ENCODE results near the gene NPIPA8. TPM values are rescaled to one million over a fixed set of nuclear protein-coding genes. Genes with fewer than 3 reads are reported as not detected.
"Not testable (repeated sequence)": the region's sequence is repeated elsewhere in the genome, so short reads cannot be mapped to it uniquely, and the experiment has no call there.

The NPIPA8 gene
- 0.39 and 0.56 TPM in 2 replicates for total RNA-seq
- long read RNA-seq: 0 reads

DNA sequence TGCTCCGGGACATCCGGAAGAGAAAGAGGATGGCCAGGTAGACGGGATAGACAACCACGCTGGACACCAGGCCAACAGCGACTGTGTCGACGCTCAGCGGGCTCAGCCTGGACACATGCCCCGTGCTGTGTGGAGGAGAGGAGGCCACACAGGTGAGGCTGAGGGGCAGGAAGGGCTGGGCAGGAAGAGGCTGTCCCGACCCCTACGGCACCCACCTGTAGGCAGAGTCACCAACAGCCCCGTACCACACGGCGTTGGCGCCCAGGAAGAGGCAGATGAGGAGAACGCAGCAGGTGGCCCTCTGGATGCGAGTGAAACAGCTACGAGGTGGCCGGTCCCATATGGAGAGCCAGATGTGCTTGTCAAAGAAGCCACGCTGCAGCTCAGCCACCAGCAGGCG, at the start of gene NPIPA8:
TSS of gene NPIPA8 (minus strand) at position 101 of the 400 bp plus-strand sequence. CDS start 4,074 bp downstream, outside the sequence.
- not testable (repeated sequence) for H3K4me3 Mint-ChIP-seq (ENCODE audit: unreplicated experiment); H3K9me3 Mint-ChIP-seq (ENCODE audit: unreplicated experiment); H3K27me3 Mint-ChIP-seq (ENCODE audit: unreplicated experiment); H3K27ac Mint-ChIP-seq (ENCODE audit: unreplicated experiment); H3K36me3 Mint-ChIP-seq (ENCODE audit: unreplicated experiment); H3K4me1 Mint-ChIP-seq (ENCODE audit: unreplicated experiment); DNase-seq (ENCODE audit: extremely low spot score, unreplicated experiment)

DNA sequence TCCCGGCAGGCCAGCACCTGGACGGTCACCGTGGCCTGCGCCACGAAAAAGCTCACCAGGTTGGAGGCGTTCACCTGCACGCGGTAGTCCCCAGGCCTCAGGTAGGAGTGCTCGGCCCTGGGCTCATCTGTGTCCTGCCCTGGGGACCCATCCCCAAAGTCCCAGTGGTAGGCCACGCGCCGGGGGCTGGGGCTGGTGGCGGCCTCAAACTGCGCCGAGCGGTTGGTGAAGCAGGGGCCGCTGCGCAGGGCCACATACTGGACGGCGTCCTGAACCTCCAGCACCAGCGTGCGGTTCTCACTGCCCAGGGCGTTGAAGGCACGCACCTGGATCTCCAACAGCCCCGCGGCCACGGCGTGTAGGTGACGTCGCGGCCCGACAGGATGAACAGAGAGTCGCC, 48.7 kb upstream of the NPIPA8 start:
- H3K27ac Mint-ChIP-seq (ENCODE audit: unreplicated experiment); H3K4me1 Mint-ChIP-seq (ENCODE audit: unreplicated experiment); H3K9me3 Mint-ChIP-seq (ENCODE audit: unreplicated experiment); DNase-seq (ENCODE audit: extremely low spot score, unreplicated experiment); H3K4me3 Mint-ChIP-seq (ENCODE audit: unreplicated experiment); H3K36me3 Mint-ChIP-seq (ENCODE audit: unreplicated experiment); H3K27me3 Mint-ChIP-seq (ENCODE audit: unreplicated experiment): not testable (repeated sequence)

- not testable (repeated sequence) for DNase-seq (ENCODE audit: extremely low spot score, unreplicated experiment); H3K27me3 Mint-ChIP-seq (ENCODE audit: unreplicated experiment); H3K27ac Mint-ChIP-seq (ENCODE audit: unreplicated experiment); H3K4me3 Mint-ChIP-seq (ENCODE audit: unreplicated experiment); H3K36me3 Mint-ChIP-seq (ENCODE audit: unreplicated experiment); H3K9me3 Mint-ChIP-seq (ENCODE audit: unreplicated experiment); H3K4me1 Mint-ChIP-seq (ENCODE audit: unreplicated experiment)
Observed at GRCh38 chr16:18384869-18385268, 48.3 kb upstream of the NPIPA8 start.

DNA sequence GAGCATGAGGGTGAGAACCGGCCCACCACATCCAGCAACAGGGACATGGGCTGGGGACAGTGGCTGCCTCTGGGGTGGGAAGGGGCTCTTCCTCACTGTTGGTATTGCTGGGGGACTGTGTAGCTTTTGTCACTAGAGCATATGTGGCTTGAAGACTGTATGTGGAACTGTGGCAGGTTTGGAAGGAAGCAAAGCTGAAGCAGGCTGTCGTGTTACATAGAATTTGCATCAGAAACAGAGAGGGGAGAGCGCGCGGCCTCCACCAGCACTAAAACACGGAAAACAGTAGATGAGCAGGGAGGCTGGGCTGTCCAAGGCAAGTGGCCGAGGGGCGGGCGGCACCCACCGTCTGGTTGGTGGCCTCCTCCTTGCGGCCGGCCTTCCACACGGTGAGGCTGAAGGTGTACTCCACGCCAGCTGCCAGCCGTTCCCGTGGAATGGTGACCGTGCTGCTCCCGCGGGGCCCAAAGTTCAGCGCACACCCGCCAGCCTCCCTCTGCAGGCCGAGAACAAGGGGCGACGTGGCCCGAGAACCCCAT, 47.6 kb upstream of the NPIPA8 start:
- not testable (repeated sequence) for H3K4me1 Mint-ChIP-seq (ENCODE audit: unreplicated experiment); H3K9me3 Mint-ChIP-seq (ENCODE audit: unreplicated experiment); DNase-seq (ENCODE audit: extremely low spot score, unreplicated experiment); H3K36me3 Mint-ChIP-seq (ENCODE audit: unreplicated experiment); H3K27ac Mint-ChIP-seq (ENCODE audit: unreplicated experiment); H3K4me3 Mint-ChIP-seq (ENCODE audit: unreplicated experiment); H3K27me3 Mint-ChIP-seq (ENCODE audit: unreplicated experiment)

GRCh38 chr16:18382696-18383095, 46.2 kb upstream of the NPIPA8 start:
- H3K4me1 Mint-ChIP-seq (ENCODE audit: unreplicated experiment); H3K9me3 Mint-ChIP-seq (ENCODE audit: unreplicated experiment); H3K4me3 Mint-ChIP-seq (ENCODE audit: unreplicated experiment); H3K27ac Mint-ChIP-seq (ENCODE audit: unreplicated experiment); DNase-seq (ENCODE audit: extremely low spot score, unreplicated experiment); H3K27me3 Mint-ChIP-seq (ENCODE audit: unreplicated experiment); H3K36me3 Mint-ChIP-seq (ENCODE audit: unreplicated experiment): not testable (repeated sequence)

DNA sequence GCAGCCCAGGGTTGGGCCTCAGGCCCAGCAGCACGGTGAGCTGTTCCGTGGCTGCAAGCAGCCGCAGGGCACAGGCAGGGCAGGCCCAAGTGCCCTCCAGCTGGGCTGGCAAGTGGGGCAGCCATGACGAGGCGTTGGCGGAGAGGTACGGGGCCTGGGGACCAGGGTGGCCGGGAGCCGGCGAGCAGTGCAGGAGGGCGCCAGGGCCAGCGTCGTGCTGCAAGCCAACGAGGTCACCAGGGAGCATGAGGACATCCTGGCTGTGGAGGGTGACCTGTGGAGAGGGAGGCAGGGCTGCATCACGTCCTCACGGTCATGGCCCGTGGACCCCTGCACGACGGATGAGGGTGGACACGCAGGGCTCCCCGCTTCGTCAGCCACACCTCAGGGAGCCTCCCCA, 11.2 kb upstream of the NPIPA8 start:
- peak; percentile 72 for DNase-seq (ENCODE audit: extremely low spot score, unreplicated experiment)
- not testable (repeated sequence) for H3K36me3 Mint-ChIP-seq (ENCODE audit: unreplicated experiment); H3K9me3 Mint-ChIP-seq (ENCODE audit: unreplicated experiment); H3K4me3 Mint-ChIP-seq (ENCODE audit: unreplicated experiment); H3K27me3 Mint-ChIP-seq (ENCODE audit: unreplicated experiment); H3K27ac Mint-ChIP-seq (ENCODE audit: unreplicated experiment); H3K4me1 Mint-ChIP-seq (ENCODE audit: unreplicated experiment)

DNA sequence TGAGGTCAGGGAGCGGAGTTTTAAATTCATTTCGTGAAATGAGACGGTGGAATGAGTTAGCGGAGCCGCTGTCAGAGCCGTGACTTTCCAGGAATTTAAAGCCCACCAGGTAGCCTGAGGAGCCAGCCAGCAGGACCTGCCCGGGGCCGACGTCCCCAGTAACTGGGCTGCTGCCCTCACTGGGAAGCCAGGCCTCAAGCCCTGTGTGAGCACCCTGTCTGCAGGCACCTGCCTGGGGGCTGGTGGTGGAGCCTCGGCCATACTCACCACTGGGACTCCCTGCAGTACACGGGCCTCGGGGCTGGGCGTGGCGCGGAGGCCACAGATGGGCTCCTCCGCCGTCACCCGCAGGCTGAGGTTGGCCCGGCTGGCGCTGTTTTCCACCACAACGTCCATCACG, 10.5 kb upstream of the NPIPA8 start:
- H3K4me1 Mint-ChIP-seq (ENCODE audit: unreplicated experiment); H3K36me3 Mint-ChIP-seq (ENCODE audit: unreplicated experiment); H3K4me3 Mint-ChIP-seq (ENCODE audit: unreplicated experiment); H3K9me3 Mint-ChIP-seq (ENCODE audit: unreplicated experiment); H3K27me3 Mint-ChIP-seq (ENCODE audit: unreplicated experiment); H3K27ac Mint-ChIP-seq (ENCODE audit: unreplicated experiment): not testable (repeated sequence)
- DNase-seq (ENCODE audit: extremely low spot score, unreplicated experiment): peak; percentile 21

GRCh38 chr16:18344634-18345033, 8.1 kb upstream of the NPIPA8 start:
- H3K27ac Mint-ChIP-seq (ENCODE audit: unreplicated experiment); H3K4me1 Mint-ChIP-seq (ENCODE audit: unreplicated experiment); H3K4me3 Mint-ChIP-seq (ENCODE audit: unreplicated experiment); H3K36me3 Mint-ChIP-seq (ENCODE audit: unreplicated experiment); H3K27me3 Mint-ChIP-seq (ENCODE audit: unreplicated experiment); DNase-seq (ENCODE audit: extremely low spot score, unreplicated experiment); H3K9me3 Mint-ChIP-seq (ENCODE audit: unreplicated experiment): not testable (repeated sequence)

GRCh38 chr16:18341986-18342385, 5.5 kb upstream of the NPIPA8 start:
- H3K4me3 Mint-ChIP-seq (ENCODE audit: unreplicated experiment); DNase-seq (ENCODE audit: extremely low spot score, unreplicated experiment); H3K9me3 Mint-ChIP-seq (ENCODE audit: unreplicated experiment); H3K4me1 Mint-ChIP-seq (ENCODE audit: unreplicated experiment); H3K36me3 Mint-ChIP-seq (ENCODE audit: unreplicated experiment); H3K27ac Mint-ChIP-seq (ENCODE audit: unreplicated experiment); H3K27me3 Mint-ChIP-seq (ENCODE audit: unreplicated experiment): not testable (repeated sequence)

DNA sequence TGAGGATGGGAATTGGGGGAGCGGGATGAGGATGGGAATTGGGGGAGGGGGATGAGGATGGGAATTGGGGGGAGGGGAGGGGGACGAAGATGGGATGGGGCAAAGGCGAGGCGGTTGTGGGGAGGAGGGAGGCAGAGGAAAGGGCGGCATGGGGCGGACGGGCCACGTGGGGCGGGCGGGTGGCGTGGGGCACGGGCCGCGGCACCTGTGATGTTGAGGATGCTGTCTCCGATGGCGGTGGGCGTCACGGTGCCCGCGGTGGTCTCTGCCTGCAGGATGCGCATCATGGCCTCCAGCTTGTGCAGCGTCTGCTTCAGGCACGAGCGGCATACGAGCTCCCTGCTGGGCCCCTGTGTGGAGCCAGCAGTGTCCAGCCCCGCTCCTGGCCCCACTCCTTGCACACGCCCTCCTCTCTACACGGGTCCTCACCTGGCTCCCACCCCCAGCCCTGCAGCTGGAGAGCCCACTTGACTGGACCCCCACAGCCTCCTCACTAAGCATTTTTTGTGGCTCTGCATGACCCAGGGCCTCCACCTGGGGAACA, 5.0 kb upstream of the NPIPA8 start:
- not testable (repeated sequence) for H3K4me3 Mint-ChIP-seq (ENCODE audit: unreplicated experiment); H3K27ac Mint-ChIP-seq (ENCODE audit: unreplicated experiment); H3K4me1 Mint-ChIP-seq (ENCODE audit: unreplicated experiment); H3K27me3 Mint-ChIP-seq (ENCODE audit: unreplicated experiment); DNase-seq (ENCODE audit: extremely low spot score, unreplicated experiment); H3K36me3 Mint-ChIP-seq (ENCODE audit: unreplicated experiment); H3K9me3 Mint-ChIP-seq (ENCODE audit: unreplicated experiment)

DNA sequence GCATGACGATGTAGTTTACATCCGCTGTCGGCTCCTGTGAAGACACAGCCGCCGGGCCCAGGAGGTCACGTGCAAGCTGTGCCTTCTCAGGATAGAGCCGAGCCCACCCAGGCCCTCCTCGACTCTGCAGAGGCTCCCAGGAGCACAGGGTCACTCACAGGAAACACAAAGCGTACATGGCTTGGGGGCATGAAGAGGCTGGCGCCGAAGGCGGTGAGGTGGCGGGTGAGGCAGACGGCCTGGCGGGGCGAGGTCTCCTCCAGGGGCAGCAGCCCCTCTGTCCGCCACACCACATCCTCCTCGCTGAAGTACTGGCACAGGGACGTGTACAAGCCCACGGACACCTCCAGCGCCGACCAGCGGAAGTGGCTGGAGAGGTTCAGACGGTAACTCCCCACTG, 2.7 kb upstream of the NPIPA8 start:
- DNase-seq (ENCODE audit: extremely low spot score, unreplicated experiment): peak; percentile 53
- H3K4me3 Mint-ChIP-seq (ENCODE audit: unreplicated experiment); H3K27ac Mint-ChIP-seq (ENCODE audit: unreplicated experiment); H3K27me3 Mint-ChIP-seq (ENCODE audit: unreplicated experiment); H3K36me3 Mint-ChIP-seq (ENCODE audit: unreplicated experiment); H3K9me3 Mint-ChIP-seq (ENCODE audit: unreplicated experiment); H3K4me1 Mint-ChIP-seq (ENCODE audit: unreplicated experiment): not testable (repeated sequence)

DNA sequence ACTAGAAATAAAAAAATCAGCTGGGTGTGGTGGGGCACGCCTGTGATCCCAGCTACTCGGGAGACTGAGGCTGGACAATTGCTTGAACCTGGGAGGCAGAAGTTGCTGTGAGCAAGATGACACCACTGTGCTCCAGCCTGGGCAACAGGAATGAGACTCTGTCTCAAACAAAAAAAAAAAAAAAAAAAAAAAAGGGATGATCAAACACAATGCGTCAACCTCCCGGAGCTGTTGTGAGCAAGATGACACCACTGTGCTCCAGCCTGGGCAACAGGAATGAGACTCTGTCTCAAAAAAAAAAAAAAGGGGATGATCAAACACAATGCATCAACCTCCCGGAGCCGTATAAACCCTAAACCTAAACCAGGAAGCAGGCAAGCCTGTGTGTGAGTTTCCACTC, 24.7 kb downstream of the NPIPA8 start:
- H3K27me3 Mint-ChIP-seq (ENCODE audit: unreplicated experiment); DNase-seq (ENCODE audit: extremely low spot score, unreplicated experiment); H3K4me3 Mint-ChIP-seq (ENCODE audit: unreplicated experiment); H3K4me1 Mint-ChIP-seq (ENCODE audit: unreplicated experiment); H3K9me3 Mint-ChIP-seq (ENCODE audit: unreplicated experiment); H3K36me3 Mint-ChIP-seq (ENCODE audit: unreplicated experiment); H3K27ac Mint-ChIP-seq (ENCODE audit: unreplicated experiment): not testable (repeated sequence)

DNA sequence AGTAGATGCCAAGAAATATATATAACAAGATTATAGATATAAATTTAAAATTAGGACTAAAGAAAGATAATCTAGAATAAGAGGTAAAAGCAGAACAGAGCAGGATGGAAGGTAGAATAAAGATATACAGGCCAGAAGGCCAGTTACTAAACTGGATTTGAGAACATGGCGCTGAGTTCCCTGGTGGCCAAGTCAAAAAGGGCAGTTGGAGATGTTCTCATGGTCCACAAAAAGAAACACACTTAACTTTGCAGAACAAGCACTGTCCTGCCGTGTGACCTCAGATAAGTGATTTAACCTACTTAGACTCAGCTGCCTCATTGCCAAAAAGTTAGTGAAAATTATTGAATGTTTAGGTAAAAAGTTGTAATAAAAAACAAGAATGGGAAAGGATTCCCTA, 27.4 kb downstream of the NPIPA8 start:
- not testable (repeated sequence) for H3K4me3 Mint-ChIP-seq (ENCODE audit: unreplicated experiment); DNase-seq (ENCODE audit: extremely low spot score, unreplicated experiment); H3K27me3 Mint-ChIP-seq (ENCODE audit: unreplicated experiment); H3K4me1 Mint-ChIP-seq (ENCODE audit: unreplicated experiment); H3K27ac Mint-ChIP-seq (ENCODE audit: unreplicated experiment); H3K9me3 Mint-ChIP-seq (ENCODE audit: unreplicated experiment); H3K36me3 Mint-ChIP-seq (ENCODE audit: unreplicated experiment)

All from osteocyte (in vitro differentiated cells).